GM12891 (cell line): ENCODE results near the gene MMEL1.

Experiments used
- PAX5 ChIP-seq: IDR thresholded peaks from 2 replicates; pipeline ENCODE4 v1.6.1; 2011; ENCODE audit warnings: low read length, moderate library complexity, mild to moderate bottlenecking; ENCODE audit not compliant: insufficient read depth, severe bottlenecking
- POLR2A ChIP-seq: IDR thresholded peaks from 2 replicates; pipeline ENCODE4 v1.6.1; 2011; ENCODE audit warnings: low read depth, low read length, control low read depth
- POLR2AphosphoS5 ChIP-seq: IDR thresholded peaks from 2 replicates; pipeline ENCODE4 v1.6.1; 2011; ENCODE audit warnings: low read depth, low read length, control low read depth
- POU2F2 ChIP-seq: IDR thresholded peaks from 2 replicates; pipeline ENCODE4 v1.6.1; 2011; ENCODE audit warnings: low read depth, mild to moderate bottlenecking, control low read depth, low read length, moderate library complexity
- TAF1 ChIP-seq: IDR thresholded peaks from 2 replicates; pipeline ENCODE4 v1.6.1; 2011; ENCODE audit warnings: low read depth, low read length, control low read depth

GRCh38 chr1:2638466-2639115 is 5.8 kb upstream of the MMEL1 start:
- TF ChIP-seq POLR2A: no peak
- TF ChIP-seq POU2F2: no peak
- TF ChIP-seq TAF1: no peak
- TF ChIP-seq PAX5: no peak
- no peak for TF ChIP-seq POLR2AphosphoS5
